ENCODE data around the gene KCNIP2. TPM values are rescaled to one million over a fixed set of nuclear protein-coding genes. Genes with fewer than 3 reads are reported as not detected.
A peak's percentile ranks its signal among the peaks of the same experiment; 100 is the strongest.

Gene KCNIP2
- 10 to 100 TPM in 1 of 2 donors, 1 to 10 TPM in 1; 4.5 to 39.3 TPM for total RNA-seq

- Mint-ChIP-seq H3K36me3 (ENCODE audit: low read depth) (peaks cover 27% of the 10 kb centered on the region), H3K27ac (peak within 1 kb of the TSS; percentile 78), H3K4me1 (peaks cover 30% of the 10 kb centered on the region), H3K27me3 (no peaks in the 10 kb centered on the region), H3K9me3 (no peaks in the 10 kb centered on the region), H3K4me3 (peak within 1 kb of the TSS; percentile 90)
- peak; percentile 53 for ATAC-seq (replicated peaks)
Observed at GRCh38 chr10:101843032-101844021, at the start of gene KCNIP2. Gene KCNIP2, minus strand, starts transcription at chr10:101843800. Its CDS starts 232 bp downstream, at chr10:101843568.

GRCh38 chr10:101892782-101893391 is 49.3 kb upstream of the KCNIP2 start:
- ATAC-seq (replicated peaks): no peak
- H3K4me3 Mint-ChIP-seq: no peak overlapping the region
- H3K4me1 Mint-ChIP-seq: peaks cover 17% of the 10 kb centered on the region
- no peaks in the 10 kb centered on the region for H3K9me3 Mint-ChIP-seq
- H3K36me3 Mint-ChIP-seq (ENCODE audit: low read depth): peaks cover 17% of the 10 kb centered on the region
- no peaks in the 10 kb centered on the region for H3K27me3 Mint-ChIP-seq
- no peak overlapping the region for H3K27ac Mint-ChIP-seq

- peaks cover 41% of the 10 kb centered on the region for H3K36me3 Mint-ChIP-seq (ENCODE audit: low read depth)
- H3K4me1 Mint-ChIP-seq: peaks cover 10% of the 10 kb centered on the region
- peak; percentile 83 for ATAC-seq (replicated peaks)
- H3K4me3 Mint-ChIP-seq: no peak overlapping the region
- peak overlapping the region; percentile 71 for H3K27ac Mint-ChIP-seq
- H3K27me3 Mint-ChIP-seq: no peaks in the 10 kb centered on the region
- no peaks in the 10 kb centered on the region for H3K9me3 Mint-ChIP-seq
Observed at GRCh38 chr10:101889256-101890210, 45.9 kb upstream of the KCNIP2 start.

GRCh38 chr10:101888251-101888949 is 44.8 kb upstream of the KCNIP2 start:
- H3K4me1 Mint-ChIP-seq: peaks cover 10% of the 10 kb centered on the region
- ATAC-seq (replicated peaks): no peak
- H3K36me3 Mint-ChIP-seq (ENCODE audit: low read depth): peaks cover 44% of the 10 kb centered on the region
- H3K27me3 Mint-ChIP-seq: no peaks in the 10 kb centered on the region
- no peak overlapping the region for H3K4me3 Mint-ChIP-seq
- no peaks in the 10 kb centered on the region for H3K9me3 Mint-ChIP-seq
- peak overlapping the region; percentile 71 for H3K27ac Mint-ChIP-seq

GRCh38 chr10:101887775-101888174 is 44.2 kb upstream of the KCNIP2 start:
- Mint-ChIP-seq H3K4me1 (peaks cover 10% of the 10 kb centered on the region), H3K36me3 (ENCODE audit: low read depth) (peaks cover 44% of the 10 kb centered on the region), H3K9me3 (no peaks in the 10 kb centered on the region), H3K4me3 (no peak overlapping the region), H3K27me3 (no peaks in the 10 kb centered on the region), H3K27ac (no peak overlapping the region)
- no peak for ATAC-seq (replicated peaks)

GRCh38 chr10:101886521-101887312 is 43.1 kb upstream of the KCNIP2 start:
- H3K27ac Mint-ChIP-seq: no peak overlapping the region
- H3K27me3 Mint-ChIP-seq: no peaks in the 10 kb centered on the region
- H3K36me3 Mint-ChIP-seq (ENCODE audit: low read depth): peaks cover 44% of the 10 kb centered on the region
- H3K4me3 Mint-ChIP-seq: no peak overlapping the region
- H3K9me3 Mint-ChIP-seq: no peaks in the 10 kb centered on the region
- peaks cover 12% of the 10 kb centered on the region for H3K4me1 Mint-ChIP-seq
- ATAC-seq (replicated peaks): no peak

GRCh38 chr10:101881036-101881774 is 37.6 kb upstream of the KCNIP2 start:
- no peak overlapping the region for H3K4me3 Mint-ChIP-seq
- no peak for ATAC-seq (replicated peaks)
- peaks cover 9% of the 10 kb centered on the region for H3K4me1 Mint-ChIP-seq
- H3K9me3 Mint-ChIP-seq: no peaks in the 10 kb centered on the region
- H3K27me3 Mint-ChIP-seq: no peaks in the 10 kb centered on the region
- H3K27ac Mint-ChIP-seq: no peak overlapping the region
- peaks cover 33% of the 10 kb centered on the region for H3K36me3 Mint-ChIP-seq (ENCODE audit: low read depth)

- H3K4me1 Mint-ChIP-seq: peaks cover 15% of the 10 kb centered on the region
- H3K27me3 Mint-ChIP-seq: no peaks in the 10 kb centered on the region
- H3K36me3 Mint-ChIP-seq (ENCODE audit: low read depth): peaks cover 26% of the 10 kb centered on the region
- no peak for ATAC-seq (replicated peaks)
- H3K27ac Mint-ChIP-seq: no peak overlapping the region
- no peak overlapping the region for H3K4me3 Mint-ChIP-seq
- no peaks in the 10 kb centered on the region for H3K9me3 Mint-ChIP-seq
Observed at GRCh38 chr10:101880232-101880573, 36.6 kb upstream of the KCNIP2 start.

GRCh38 chr10:101879456-101880231 is 36.0 kb upstream of the KCNIP2 start:
- Mint-ChIP-seq H3K27ac (no peak overlapping the region), H3K36me3 (ENCODE audit: low read depth) (peaks cover 20% of the 10 kb centered on the region), H3K4me3 (no peak overlapping the region), H3K4me1 (peaks cover 15% of the 10 kb centered on the region), H3K27me3 (no peaks in the 10 kb centered on the region), H3K9me3 (no peaks in the 10 kb centered on the region)
- ATAC-seq (replicated peaks): no peak

GRCh38 chr10:101878869-101879268 is 35.3 kb upstream of the KCNIP2 start:
- Mint-ChIP-seq H3K4me1 (peaks cover 15% of the 10 kb centered on the region), H3K4me3 (no peak overlapping the region), H3K36me3 (ENCODE audit: low read depth) (peaks cover 17% of the 10 kb centered on the region), H3K9me3 (no peaks in the 10 kb centered on the region), H3K27me3 (no peaks in the 10 kb centered on the region), H3K27ac (no peak overlapping the region)
- ATAC-seq (replicated peaks): no peak

- H3K27me3 Mint-ChIP-seq: no peaks in the 10 kb centered on the region
Observed at GRCh38 chr10:101875068-101875688, 31.6 kb upstream of the KCNIP2 start.

GRCh38 chr10:101874252-101874651 is 30.7 kb upstream of the KCNIP2 start:
- no peak for ATAC-seq (replicated peaks)
- Mint-ChIP-seq H3K9me3 (no peaks in the 10 kb centered on the region), H3K4me3 (no peak overlapping the region), H3K27me3 (no peaks in the 10 kb centered on the region), H3K27ac (no peak overlapping the region), H3K36me3 (ENCODE audit: low read depth) (peaks cover 16% of the 10 kb centered on the region), H3K4me1 (peaks cover 6% of the 10 kb centered on the region)

More at GRCh38 chr10:101875068-101875688, 31.6 kb upstream of the KCNIP2 start:
- Mint-ChIP-seq H3K27ac (no peak overlapping the region), H3K4me3 (no peak overlapping the region), H3K36me3 (ENCODE audit: low read depth) (peaks cover 22% of the 10 kb centered on the region), H3K4me1 (peaks cover 10% of the 10 kb centered on the region), H3K9me3 (no peaks in the 10 kb centered on the region)
- no peak for ATAC-seq (replicated peaks)
